OCI-LY7 (cell line): ENCODE data around the gene PIK3R3. TPM values are rescaled to one million over a fixed set of nuclear protein-coding genes. Genes with fewer than 3 reads are reported as not detected.

Source experiments
- BruUV-seq: library from RNA; stranded (reverse); fragments of 400-500 nt; replicated peaks from 2 replicates; lab custom pipeline; 2021; lab: Mats Ljungman, UMichigan
- CTCF ChIA-PET: fragments of 300-600 bp; sonication (Branson Sonifier 250); formaldehyde crosslinking; loops from one replicate; lab custom pipeline; 2022; ENCODE audit warnings: antibody characterized with exemption; ENCODE audit not compliant: unreplicated experiment; lab: Charles Lee
- POLR2A ChIA-PET: fragments of 300-600 bp; sonication (Branson Sonifier 250); formaldehyde crosslinking; loops from one replicate; lab custom pipeline; 2022; ENCODE audit warnings: antibody characterized with exemption; lab: Charles Lee
- DNase-seq: peaks from one replicate; pipeline ENCODE4 v3.0.0-alpha.2; 2015; ENCODE audit warnings: low spot score
- H2AFZ ChIP-seq: fragments of 200-600 bp; sonication (generic), shearing (Covaris generic); 2 replicates; pipeline ENCODE4 v1.6.1; 2014; ENCODE audit warnings: mild to moderate bottlenecking, antibody characterized with exemption, low read length, moderate library complexity
- H3K27ac ChIP-seq: fragments of 200-600 bp; sonication (generic); 2 replicates; pipeline ENCODE4 v1.5.1; 2014; ENCODE audit warnings: mixed run types, low read depth, mild to moderate bottlenecking, moderate library complexity, low read length, inconsistent platforms; ENCODE audit not compliant: poor library complexity, severe bottlenecking
- H3K36me3 ChIP-seq: fragments of 200-600 bp; sonication (generic); 2 replicates; pipeline ENCODE4 v1.6.1; 2014; ENCODE audit warnings: mild to moderate bottlenecking, antibody characterized with exemption, low read length, moderate library complexity, mixed read lengths; ENCODE audit not compliant: insufficient read depth
- H3K4me1 ChIP-seq: fragments of 200-600 bp; sonication (generic); 2 replicates; pipeline ENCODE4 v1.5.1; 2014; ENCODE audit warnings: mild to moderate bottlenecking, low read length; ENCODE audit not compliant: insufficient read depth, poor library complexity, severe bottlenecking
- H3K4me2 ChIP-seq: fragments of 200-600 bp; sonication (generic); 2 replicates; pipeline ENCODE4 v1.6.1; 2014; ENCODE audit warnings: mild to moderate bottlenecking, low read length
- H3K4me3 ChIP-seq: fragments of 200-600 bp; sonication (generic); 2 replicates; pipeline ENCODE4 v1.5.1; 2014; ENCODE audit warnings: mild to moderate bottlenecking, low read depth, low read length; ENCODE audit not compliant: poor library complexity, severe bottlenecking
- H3K79me2 ChIP-seq: fragments of 200-600 bp; sonication (generic); 2 replicates; pipeline ENCODE4 v1.6.1; 2016; ENCODE audit warnings: low read depth, mild to moderate bottlenecking, low read length, moderate library complexity, mixed read lengths; ENCODE audit not compliant: insufficient read depth
- H3K9me2 ChIP-seq: fragments of 200-600 bp; sonication (generic); 2 replicates; pipeline ENCODE4 v1.6.1; 2016; ENCODE audit warnings: mild to moderate bottlenecking, low read length, mixed read lengths; ENCODE audit not compliant: insufficient read depth
- H3K9me3 ChIP-seq: fragments of 200-600 bp; sonication (generic); 2 replicates; pipeline ENCODE4 v1.6.1; 2014; ENCODE audit warnings: mild to moderate bottlenecking, mixed run types, low read length, mixed read lengths
- H4K20me1 ChIP-seq: fragments of 200-600 bp; sonication (generic); 2 replicates; pipeline ENCODE4 v1.6.1; 2014; ENCODE audit warnings: mild to moderate bottlenecking, antibody characterized with exemption, low read length, moderate library complexity, mixed read lengths; ENCODE audit not compliant: insufficient read depth
- EZH2phosphoT487 ChIP-seq: fragments of 200-600 bp; sonication (generic); IDR thresholded peaks from 2 replicates; pipeline ENCODE4 v1.6.1; 2018; ENCODE audit warnings: low read depth, borderline replicate concordance, mild to moderate bottlenecking, mixed run types, antibody characterized with exemption, low read length, moderate library complexity, mixed read lengths
- intact Hi-C: fragments of 100-400 bp; cut with micrococcal nuclease; formaldehyde crosslinking; loops from one replicate; pipeline ENCODE4 v1.10.0; 2022; ENCODE audit not compliant: unreplicated experiment
- total RNA-seq, 2 experiments: library from RNA; depleted of rRNA in 1 of 2; stranded (reverse); fragments of >200 nt in 1 of 2; shearing (Covaris generic) in 1 of 2; gene quantifications; 2 replicates each; pipeline ENCODE4 v1.2.3, GENCODE V29; 2014 to 2022
- TF ChIP-seq, protein P1 (sequence below): fragments of 200-600 bp; sonication (generic); conservative IDR thresholded peaks from 2 replicates; pipeline ENCODE4 v1.5.1; 2014; ENCODE audit warnings: mild to moderate bottlenecking, antibody characterized with exemption, low read length, moderate library complexity, mixed read lengths

Gene PIK3R3
- total RNA-seq, 2 experiments from 2014 or later = 12.7 to 27.0 TPM

DNA sequence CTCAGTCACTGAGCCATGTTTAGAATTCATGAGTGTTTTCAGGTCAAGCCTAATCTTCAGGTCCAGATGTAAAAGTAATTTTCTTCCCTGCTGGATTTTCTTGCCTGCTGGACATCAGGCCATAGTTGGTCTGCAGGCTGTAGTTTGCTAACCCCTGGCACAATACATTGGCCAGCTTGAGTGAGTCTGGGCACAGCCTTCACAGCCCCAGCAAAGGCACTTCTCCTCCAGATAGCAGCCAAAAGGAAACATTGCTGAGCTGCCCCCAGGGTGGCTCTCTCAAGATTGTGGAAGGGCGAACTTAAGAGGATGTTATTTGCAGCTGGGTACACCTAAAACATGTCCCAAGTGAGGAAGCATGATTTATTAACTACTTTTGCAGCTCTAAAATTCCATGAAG, 126.8 kb downstream of the PIK3R3 start:
- no peak for TF ChIP-seq EZH2phosphoT487
- TF ChIP-seq, protein P1, sequence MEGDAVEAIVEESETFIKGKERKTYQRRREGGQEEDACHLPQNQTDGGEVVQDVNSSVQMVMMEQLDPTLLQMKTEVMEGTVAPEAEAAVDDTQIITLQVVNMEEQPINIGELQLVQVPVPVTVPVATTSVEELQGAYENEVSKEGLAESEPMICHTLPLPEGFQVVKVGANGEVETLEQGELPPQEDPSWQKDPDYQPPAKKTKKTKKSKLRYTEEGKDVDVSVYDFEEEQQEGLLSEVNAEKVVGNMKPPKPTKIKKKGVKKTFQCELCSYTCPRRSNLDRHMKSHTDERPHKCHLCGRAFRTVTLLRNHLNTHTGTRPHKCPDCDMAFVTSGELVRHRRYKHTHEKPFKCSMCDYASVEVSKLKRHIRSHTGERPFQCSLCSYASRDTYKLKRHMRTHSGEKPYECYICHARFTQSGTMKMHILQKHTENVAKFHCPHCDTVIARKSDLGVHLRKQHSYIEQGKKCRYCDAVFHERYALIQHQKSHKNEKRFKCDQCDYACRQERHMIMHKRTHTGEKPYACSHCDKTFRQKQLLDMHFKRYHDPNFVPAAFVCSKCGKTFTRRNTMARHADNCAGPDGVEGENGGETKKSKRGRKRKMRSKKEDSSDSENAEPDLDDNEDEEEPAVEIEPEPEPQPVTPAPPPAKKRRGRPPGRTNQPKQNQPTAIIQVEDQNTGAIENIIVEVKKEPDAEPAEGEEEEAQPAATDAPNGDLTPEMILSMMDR = no peak
- H3K27ac ChIP-seq = no peak overlapping the region
- DNase-seq = no peak
- ChIA-PET POLR2A (interaction anchor here (0.7 kb wide), 2 partner anchors 27 to 215 kb away, joined by 3 read pairs; no protein-coding TSS in a partner anchor), CTCF (no interaction called here)
- no peaks in the 10 kb centered on the region for H3K9me3 ChIP-seq
- H4K20me1 ChIP-seq = no peaks in the 10 kb centered on the region
- intact Hi-C loops = loop anchor here (10.0 kb wide), 1 partner anchor 361 kb away; no protein-coding TSS in a partner anchor
- H3K4me2 ChIP-seq = no peak overlapping the region
- H3K36me3 ChIP-seq = peaks cover 76% of the 10 kb centered on the region
- H3K9me2 ChIP-seq = no peaks in the 10 kb centered on the region
- BruUV-seq = no TSS peak
- H3K4me3 ChIP-seq = no peak overlapping the region
- H3K79me2 ChIP-seq = no peaks in the 10 kb centered on the region
- H2AFZ ChIP-seq = no peak overlapping the region
- H3K4me1 ChIP-seq = no peaks in the 10 kb centered on the region

DNA sequence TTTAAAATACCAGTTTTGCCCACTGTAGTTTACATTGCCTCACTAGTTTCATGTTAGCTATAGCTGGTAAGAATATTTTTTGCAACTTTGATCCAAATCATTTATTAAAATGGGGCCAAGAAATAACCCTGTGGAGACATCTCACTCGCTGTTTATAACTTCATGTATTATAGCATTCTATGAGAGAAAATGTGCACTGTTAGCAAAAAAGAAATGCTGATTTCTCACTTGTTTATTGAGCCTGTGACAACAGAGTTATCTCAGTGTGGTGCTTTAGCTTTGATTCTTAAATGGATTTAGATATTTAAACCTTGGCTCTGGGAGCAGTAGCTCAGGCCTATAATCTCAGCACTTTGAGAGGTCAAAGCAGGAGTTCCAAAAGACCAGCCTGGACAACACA, 127.9 kb downstream of the PIK3R3 start:
- no peaks in the 10 kb centered on the region for H3K9me2 ChIP-seq
- H3K4me1 ChIP-seq = no peaks in the 10 kb centered on the region
- H3K4me3 ChIP-seq = no peak overlapping the region
- H2AFZ ChIP-seq = no peak overlapping the region
- intact Hi-C loops = loop anchor here (10.0 kb wide), 1 partner anchor 360 kb away; no protein-coding TSS in a partner anchor
- POLR2A ChIA-PET = interaction anchor here (0.6 kb wide), 1 partner anchor 234 kb away, joined by 3 read pairs; no protein-coding TSS in a partner anchor
- DNase-seq = no peak
- no peaks in the 10 kb centered on the region for H3K79me2 ChIP-seq
- H3K27ac ChIP-seq = no peak overlapping the region
- no peak overlapping the region for H3K4me2 ChIP-seq
- TF ChIP-seq, protein P1 = no peak
- TF ChIP-seq EZH2phosphoT487 = no peak
- H3K9me3 ChIP-seq = no peaks in the 10 kb centered on the region
- H3K36me3 ChIP-seq = peaks cover 74% of the 10 kb centered on the region
- CTCF ChIA-PET = no interaction called here
- no TSS peak for BruUV-seq
- no peaks in the 10 kb centered on the region for H4K20me1 ChIP-seq

DNA sequence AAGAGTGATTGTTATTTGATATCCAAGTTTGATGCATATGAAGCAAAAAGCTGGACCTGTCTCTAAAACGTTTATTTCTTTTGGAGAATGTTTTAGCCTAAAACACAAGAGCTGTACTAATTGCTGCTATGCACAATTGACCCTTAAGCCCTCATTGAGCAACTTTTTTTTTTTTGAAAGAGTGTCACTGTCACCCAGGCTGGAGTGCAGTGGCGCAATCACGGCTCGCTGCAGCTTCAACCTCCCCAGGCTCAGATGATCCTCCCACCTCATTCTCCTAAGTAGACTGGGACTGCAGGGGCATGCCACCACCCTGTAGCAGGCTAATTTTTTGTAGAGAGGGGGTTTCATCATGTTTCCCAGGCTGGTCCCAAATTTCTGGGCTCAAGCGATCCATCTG, 129.1 kb downstream of the PIK3R3 start:
- no peak overlapping the region for H2AFZ ChIP-seq
- H3K4me2 ChIP-seq = no peak overlapping the region
- BruUV-seq = no TSS peak
- POLR2A ChIA-PET = no interaction called here
- H4K20me1 ChIP-seq = no peaks in the 10 kb centered on the region
- no peak for DNase-seq
- H3K79me2 ChIP-seq = no peaks in the 10 kb centered on the region
- CTCF ChIA-PET = no interaction called here
- H3K27ac ChIP-seq = no peak overlapping the region
- no peaks in the 10 kb centered on the region for H3K4me1 ChIP-seq
- peaks cover 70% of the 10 kb centered on the region for H3K36me3 ChIP-seq
- no peaks in the 10 kb centered on the region for H3K9me2 ChIP-seq
- TF ChIP-seq, protein P1 = no peak
- no peaks in the 10 kb centered on the region for H3K9me3 ChIP-seq
- H3K4me3 ChIP-seq = no peak overlapping the region
- intact Hi-C loops = loop anchor here (10.0 kb wide), 1 partner anchor 359 kb away; no protein-coding TSS in a partner anchor
